Lower leg skin (tissue), 3 donors: ENCODE results near the gene AGBL1.

ENCODE experiments used
- CTCF ChIP-seq, 3 donors: fragments of 450-650 bp; IDR thresholded peaks; one replicate each; pipeline ENCODE4 v1.5.1; 2016; ENCODE audit warnings: antibody characterized with exemption in 3 of 3, mild to moderate bottlenecking in 3 of 3, moderate library complexity in 2 of 3
- POLR2A ChIP-seq, 2 donors: fragments of 450-650 bp; IDR thresholded peaks; one replicate each; pipeline ENCODE4 v1.6.1; 2016 to 2017; ENCODE audit warnings: antibody characterized with exemption in 2 of 2, mild to moderate bottlenecking in 1 of 2, moderate library complexity in 1 of 2

- TF ChIP-seq CTCF (IDR thresholded peaks at IDR 0.05) (no peak), POLR2A (IDR thresholded peaks at IDR 0.05) (no peak)
Measured at GRCh38 chr15:87031540-87032230, 952.0 kb downstream of the AGBL1 start.
